AG10803 (cell line): ENCODE data around the gene GRIK1.

Source experiments
- DNase-seq: peaks from one replicate; pipeline ENCODE4 v3.0.0; 2010; ENCODE audit warnings: low read depth
- H3K4me3 ChIP-seq: 2 replicates; pipeline ENCODE4 v1.5.1; 2011; ENCODE audit warnings: mild to moderate bottlenecking, low read length, control low read depth
- TF ChIP-seq, protein P1 (sequence below): conservative IDR thresholded peaks from 2 replicates; pipeline ENCODE4 v1.5.1; 2011; ENCODE audit warnings: mild to moderate bottlenecking, low read length, control low read depth, inconsistent platforms

Gene GRIK1

DNA sequence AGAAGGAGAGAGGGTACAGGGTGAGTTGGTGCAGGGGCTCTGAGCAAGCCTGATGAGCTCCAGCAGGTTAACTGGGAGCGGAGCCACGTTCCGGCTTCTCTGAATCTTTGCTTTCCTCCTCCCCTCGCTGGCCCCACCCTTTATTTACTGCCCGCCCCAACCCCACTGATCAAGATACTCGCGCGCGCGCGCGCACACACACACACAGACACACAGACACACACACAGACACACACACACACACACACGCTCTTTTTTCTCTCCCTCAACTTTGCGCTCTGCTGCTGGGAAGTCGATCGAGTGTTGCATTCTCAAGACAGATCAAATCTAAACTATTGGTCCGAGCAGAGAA, at the start of gene GRIK1:
Gene GRIK1 (minus strand): TSS at position 73 of the 352 bp plus-strand sequence.
- TF ChIP-seq, protein P1, sequence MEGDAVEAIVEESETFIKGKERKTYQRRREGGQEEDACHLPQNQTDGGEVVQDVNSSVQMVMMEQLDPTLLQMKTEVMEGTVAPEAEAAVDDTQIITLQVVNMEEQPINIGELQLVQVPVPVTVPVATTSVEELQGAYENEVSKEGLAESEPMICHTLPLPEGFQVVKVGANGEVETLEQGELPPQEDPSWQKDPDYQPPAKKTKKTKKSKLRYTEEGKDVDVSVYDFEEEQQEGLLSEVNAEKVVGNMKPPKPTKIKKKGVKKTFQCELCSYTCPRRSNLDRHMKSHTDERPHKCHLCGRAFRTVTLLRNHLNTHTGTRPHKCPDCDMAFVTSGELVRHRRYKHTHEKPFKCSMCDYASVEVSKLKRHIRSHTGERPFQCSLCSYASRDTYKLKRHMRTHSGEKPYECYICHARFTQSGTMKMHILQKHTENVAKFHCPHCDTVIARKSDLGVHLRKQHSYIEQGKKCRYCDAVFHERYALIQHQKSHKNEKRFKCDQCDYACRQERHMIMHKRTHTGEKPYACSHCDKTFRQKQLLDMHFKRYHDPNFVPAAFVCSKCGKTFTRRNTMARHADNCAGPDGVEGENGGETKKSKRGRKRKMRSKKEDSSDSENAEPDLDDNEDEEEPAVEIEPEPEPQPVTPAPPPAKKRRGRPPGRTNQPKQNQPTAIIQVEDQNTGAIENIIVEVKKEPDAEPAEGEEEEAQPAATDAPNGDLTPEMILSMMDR, result no peak
- no peak for DNase-seq
- peak within 1 kb of the TSS; percentile 16; the same call in 1 of the 2 replicates for H3K4me3 ChIP-seq

DNA sequence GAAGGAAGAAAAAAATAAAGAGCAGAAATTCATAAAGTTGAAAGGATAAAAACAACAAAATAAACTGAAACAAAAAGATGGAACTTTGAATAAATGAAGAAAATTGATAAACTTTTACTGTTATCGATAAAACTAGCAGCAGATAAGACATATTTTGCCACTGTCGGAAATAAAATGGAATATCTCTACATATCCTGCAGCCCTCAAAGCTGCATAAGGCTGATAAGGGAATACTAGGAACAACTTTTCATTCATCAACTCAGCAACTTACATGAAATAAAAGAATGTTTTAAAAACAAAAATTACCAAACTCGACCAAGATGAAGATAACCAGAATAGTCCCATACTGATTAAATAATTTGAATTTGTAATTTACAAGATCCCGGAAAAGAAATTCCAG, 48.0 kb upstream of the GRIK1 start:
- H3K4me3 ChIP-seq, result no peak overlapping the region
- TF ChIP-seq, protein P1, result no peak
- no peak for DNase-seq

- TF ChIP-seq, protein P1, result no peak
- no peak overlapping the region for H3K4me3 ChIP-seq
- DNase-seq, result no peak
These were observed 46.1 kb upstream of the GRIK1 start for GRCh38 chr21:29985866-29986265.

DNA sequence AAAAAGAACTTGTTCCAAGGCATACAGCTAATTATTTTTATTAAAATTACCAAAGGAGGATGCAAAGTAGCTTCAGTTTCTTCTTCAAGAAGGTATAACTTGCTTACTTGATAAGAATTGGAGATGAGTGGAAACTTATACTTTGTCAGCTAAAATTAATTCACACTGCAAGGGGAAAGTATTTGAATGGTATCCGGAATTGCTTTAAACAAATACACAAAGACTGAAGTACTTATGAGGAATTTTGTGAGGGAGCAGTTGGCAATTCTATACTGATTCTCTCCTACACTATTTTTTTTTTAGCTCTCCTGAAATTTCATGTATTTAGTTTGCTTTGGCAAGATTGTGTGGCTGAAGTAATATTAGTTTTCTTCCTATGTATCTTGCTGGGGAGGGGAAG, 39.2 kb upstream of the GRIK1 start:
- no peak for DNase-seq
- no peak overlapping the region for H3K4me3 ChIP-seq
- TF ChIP-seq, protein P1, result no peak

DNA sequence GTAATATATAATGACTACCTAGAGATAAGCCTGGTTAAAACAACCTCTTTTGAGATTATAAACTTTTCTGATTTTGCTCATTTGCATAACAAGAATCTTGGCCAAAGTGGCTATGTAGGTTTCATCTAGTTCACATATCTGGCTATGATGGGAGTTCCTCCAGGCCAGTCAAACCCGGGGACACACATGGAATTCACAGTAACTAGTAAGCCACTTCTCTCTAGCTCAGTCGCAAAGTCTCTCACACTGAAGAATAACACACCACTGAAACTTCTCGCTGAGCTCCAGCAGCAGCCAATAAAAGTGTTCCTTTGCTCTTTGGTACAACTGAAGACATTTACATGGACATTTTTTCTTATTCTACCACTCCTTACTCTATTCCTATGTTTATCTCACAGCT, 36.0 kb upstream of the GRIK1 start:
- DNase-seq, result no peak
- no peak overlapping the region for H3K4me3 ChIP-seq
- TF ChIP-seq, protein P1, result no peak

DNA sequence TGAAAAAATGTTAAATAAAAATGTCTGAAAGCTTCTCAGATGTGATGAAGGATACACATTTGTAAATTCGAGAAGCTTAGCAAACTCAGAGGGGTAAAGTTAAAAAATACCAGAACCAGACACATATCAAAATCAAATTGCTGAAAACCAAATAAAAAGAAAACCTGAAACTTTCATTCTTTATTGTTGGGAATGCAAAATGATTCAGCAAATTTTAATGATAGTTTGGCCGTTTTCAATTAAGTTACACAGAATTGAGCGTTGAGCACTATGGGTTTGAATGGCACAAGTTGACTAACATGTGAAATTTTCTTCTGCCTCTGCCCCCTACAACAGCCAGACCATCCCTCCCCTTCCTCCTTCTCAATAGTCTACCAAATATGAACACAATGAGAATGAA, 33.5 kb upstream of the GRIK1 start:
- TF ChIP-seq, protein P1, result no peak
- DNase-seq, result no peak
- no peak overlapping the region for H3K4me3 ChIP-seq

DNA sequence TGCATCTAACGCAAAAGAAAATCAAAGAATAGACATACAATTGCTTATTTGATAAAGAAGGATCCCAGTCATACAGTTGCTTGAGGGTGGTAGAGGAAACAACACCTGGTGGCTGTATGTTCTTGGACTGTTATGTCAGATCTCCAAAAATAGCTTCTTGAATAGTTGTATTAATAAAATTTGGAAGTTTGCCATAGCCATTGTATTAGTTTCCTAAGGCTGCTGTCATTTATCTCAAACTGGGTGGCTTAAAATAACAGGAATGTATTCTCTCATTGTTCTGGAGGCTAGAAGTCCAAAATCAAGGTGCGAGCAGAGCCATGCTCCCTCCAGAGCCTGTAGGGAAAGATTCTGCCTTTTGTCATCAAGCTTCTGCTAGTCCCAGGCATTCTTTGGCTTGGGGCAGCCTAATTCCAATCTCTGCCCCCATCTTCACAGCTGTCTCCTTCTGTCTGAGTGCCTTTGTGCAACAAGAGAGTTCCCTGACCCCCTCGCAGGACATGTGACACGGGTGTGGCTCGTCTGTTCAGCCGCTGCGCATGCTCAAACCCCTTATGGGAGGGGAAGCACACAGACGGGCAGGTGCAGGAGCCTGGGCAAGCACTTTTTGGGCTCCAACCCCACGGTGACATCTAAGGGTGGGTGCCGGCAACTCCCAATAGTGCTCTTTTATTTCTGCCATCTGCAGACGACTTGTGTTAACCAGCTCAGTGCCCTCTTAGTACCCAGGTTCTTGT, 21.7 kb upstream of the GRIK1 start:
- TF ChIP-seq, protein P1, result no peak
- DNase-seq, result no peak
- H3K4me3 ChIP-seq, result no peak overlapping the region
